Brain microvascular endothelial cell (primary cell): ENCODE data around the gene ZBTB44.

Experiments used
- DNase-seq: peaks from one replicate; pipeline ENCODE4 v3.0.0-alpha.2; 2020
- H3K27ac ChIP-seq: fragments of 250-450 bp; sonication (Bioruptor Pico); 2 replicates; pipeline ENCODE4 v1.5.1; 2020; ENCODE audit warnings: mild to moderate bottlenecking, moderate library complexity
- H3K27me3 ChIP-seq: fragments of 250-450 bp; sonication (Bioruptor Pico); replicated peaks from 2 replicates; pipeline ENCODE4 v1.5.1; 2020; ENCODE audit warnings: mild to moderate bottlenecking
- H3K36me3 ChIP-seq: fragments of 250-450 bp; sonication (Bioruptor Pico); replicated peaks from 2 replicates; pipeline ENCODE4 v1.5.1; 2020; ENCODE audit warnings: mild to moderate bottlenecking
- H3K4me3 ChIP-seq: 2 replicates; pipeline ENCODE4 v1.5.1; 2011; ENCODE audit warnings: low read depth, mild to moderate bottlenecking, control low read depth, low read length, moderate library complexity
- in situ Hi-C: cut with HindIII; loops from 2 replicates; pipeline ENCODE4 v1.10.0; 2017; ENCODE audit warnings: low sequenced_read_pairs, low pct_ligation_motif_present
- TF ChIP-seq, protein P1 (sequence below): IDR thresholded peaks from 2 replicates; pipeline ENCODE4 v1.5.1; 2011; ENCODE audit warnings: low read depth, mild to moderate bottlenecking, moderate library complexity, low read length, control low read depth, inconsistent platforms; ENCODE audit errors: missing control alignments

The ZBTB44 gene

GRCh38 chr11:130308886-130309285 is 5.8 kb downstream of the ZBTB44 start:
- no peak overlapping the region for H3K27ac ChIP-seq
- no peaks in the 10 kb centered on the region for H3K27me3 ChIP-seq
- TF ChIP-seq, protein P1, sequence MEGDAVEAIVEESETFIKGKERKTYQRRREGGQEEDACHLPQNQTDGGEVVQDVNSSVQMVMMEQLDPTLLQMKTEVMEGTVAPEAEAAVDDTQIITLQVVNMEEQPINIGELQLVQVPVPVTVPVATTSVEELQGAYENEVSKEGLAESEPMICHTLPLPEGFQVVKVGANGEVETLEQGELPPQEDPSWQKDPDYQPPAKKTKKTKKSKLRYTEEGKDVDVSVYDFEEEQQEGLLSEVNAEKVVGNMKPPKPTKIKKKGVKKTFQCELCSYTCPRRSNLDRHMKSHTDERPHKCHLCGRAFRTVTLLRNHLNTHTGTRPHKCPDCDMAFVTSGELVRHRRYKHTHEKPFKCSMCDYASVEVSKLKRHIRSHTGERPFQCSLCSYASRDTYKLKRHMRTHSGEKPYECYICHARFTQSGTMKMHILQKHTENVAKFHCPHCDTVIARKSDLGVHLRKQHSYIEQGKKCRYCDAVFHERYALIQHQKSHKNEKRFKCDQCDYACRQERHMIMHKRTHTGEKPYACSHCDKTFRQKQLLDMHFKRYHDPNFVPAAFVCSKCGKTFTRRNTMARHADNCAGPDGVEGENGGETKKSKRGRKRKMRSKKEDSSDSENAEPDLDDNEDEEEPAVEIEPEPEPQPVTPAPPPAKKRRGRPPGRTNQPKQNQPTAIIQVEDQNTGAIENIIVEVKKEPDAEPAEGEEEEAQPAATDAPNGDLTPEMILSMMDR = no peak
- H3K36me3 ChIP-seq = no peaks in the 10 kb centered on the region
- no peak overlapping the region for H3K4me3 ChIP-seq
- peak; percentile 2 for DNase-seq
- in situ Hi-C loops = no loop called here

DNA sequence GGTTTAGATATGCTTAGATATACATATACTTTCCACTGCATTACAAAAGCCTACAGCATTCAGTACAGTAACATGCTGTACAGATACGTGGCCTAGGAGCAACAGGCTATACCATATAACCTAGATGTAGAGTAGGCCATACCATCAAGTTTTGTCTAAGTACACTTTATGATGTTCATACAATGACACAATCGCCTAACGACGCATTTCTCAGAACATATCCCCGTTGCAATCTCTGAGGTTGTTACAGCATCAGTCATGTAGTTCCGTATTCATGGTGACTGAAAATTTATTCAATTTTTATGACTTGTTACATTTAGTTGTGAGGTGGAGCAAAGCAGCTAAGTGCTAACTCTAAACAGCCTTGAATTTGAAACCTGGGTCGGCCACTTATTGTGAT is 6.7 kb downstream of the ZBTB44 start:
- no peak overlapping the region for H3K27ac ChIP-seq
- TF ChIP-seq, protein P1 = no peak
- H3K36me3 ChIP-seq = no peaks in the 10 kb centered on the region
- H3K4me3 ChIP-seq = no peak overlapping the region
- no peak for DNase-seq
- in situ Hi-C loops = no loop called here
- no peaks in the 10 kb centered on the region for H3K27me3 ChIP-seq

GRCh38 chr11:130304651-130305050 is 10.1 kb downstream of the ZBTB44 start:
- Histone ChIP-seq H3K36me3 (no peaks in the 10 kb centered on the region), H3K27ac (no peak overlapping the region), H3K4me3 (no peak overlapping the region), H3K27me3 (no peaks in the 10 kb centered on the region)
- DNase-seq = no peak
- TF ChIP-seq, protein P1 = no peak
- in situ Hi-C loops = no loop called here

DNA sequence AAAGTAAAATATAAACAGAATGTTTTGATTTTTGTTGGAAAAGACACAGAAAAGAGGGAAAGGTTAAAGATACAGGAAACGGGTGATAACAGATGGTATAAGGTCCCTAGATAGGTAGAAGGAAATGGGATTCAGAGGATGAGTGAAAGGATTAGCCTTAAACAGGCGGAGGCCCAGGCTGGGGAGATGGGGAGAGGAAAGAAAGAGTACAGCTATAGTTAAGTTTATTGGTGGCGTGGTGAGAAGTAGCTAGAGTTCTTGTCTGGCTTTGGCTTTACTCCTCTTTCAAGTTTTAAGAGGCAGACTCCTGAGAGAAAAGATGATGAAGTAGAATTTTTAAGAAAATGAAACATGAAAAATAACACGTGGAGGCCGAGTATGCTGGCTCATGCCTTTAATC is 13.7 kb downstream of the ZBTB44 start:
- TF ChIP-seq, protein P1 = no peak
- H3K4me3 ChIP-seq = no peak overlapping the region
- no peaks in the 10 kb centered on the region for H3K36me3 ChIP-seq
- no peak overlapping the region for H3K27ac ChIP-seq
- DNase-seq = no peak
- in situ Hi-C loops = no loop called here
- no peaks in the 10 kb centered on the region for H3K27me3 ChIP-seq

GRCh38 chr11:130300567-130300966 is 14.2 kb downstream of the ZBTB44 start:
- no peak overlapping the region for H3K27ac ChIP-seq
- H3K36me3 ChIP-seq = no peaks in the 10 kb centered on the region
- in situ Hi-C loops = no loop called here
- no peak for DNase-seq
- H3K27me3 ChIP-seq = no peaks in the 10 kb centered on the region
- H3K4me3 ChIP-seq = no peak overlapping the region
- TF ChIP-seq, protein P1 = no peak

- TF ChIP-seq, protein P1 = no peak
- Histone ChIP-seq H3K27me3 (no peaks in the 10 kb centered on the region), H3K4me3 (no peak overlapping the region), H3K36me3 (no peaks in the 10 kb centered on the region), H3K27ac (no peak overlapping the region)
- DNase-seq = no peak
- in situ Hi-C loops = no loop called here
These were observed 14.7 kb downstream of the ZBTB44 start for GRCh38 chr11:130299978-130300377.
